Neural progenitor cell (in vitro differentiated cells): ENCODE measurements around the gene ZSCAN21.

Experiments
- EZH2 ChIP-seq: fragments of 200-600 bp; sonication (generic); IDR thresholded peaks from 2 replicates; pipeline ENCODE4 v1.6.1; 2017; ENCODE audit warnings: antibody characterized with exemption, mild to moderate bottlenecking, moderate library complexity
- EZH2phosphoT487 ChIP-seq: fragments of 200-600 bp; sonication (generic); IDR thresholded peaks from 2 replicates; pipeline ENCODE4 v1.6.1; 2017; ENCODE audit warnings: antibody characterized with exemption
- TF ChIP-seq, protein P1 (sequence below): fragments of 200-600 bp; sonication (generic); IDR thresholded peaks from 2 replicates; pipeline ENCODE4 v1.5.1; 2017; ENCODE audit warnings: antibody characterized with exemption, mild to moderate bottlenecking

DNA sequence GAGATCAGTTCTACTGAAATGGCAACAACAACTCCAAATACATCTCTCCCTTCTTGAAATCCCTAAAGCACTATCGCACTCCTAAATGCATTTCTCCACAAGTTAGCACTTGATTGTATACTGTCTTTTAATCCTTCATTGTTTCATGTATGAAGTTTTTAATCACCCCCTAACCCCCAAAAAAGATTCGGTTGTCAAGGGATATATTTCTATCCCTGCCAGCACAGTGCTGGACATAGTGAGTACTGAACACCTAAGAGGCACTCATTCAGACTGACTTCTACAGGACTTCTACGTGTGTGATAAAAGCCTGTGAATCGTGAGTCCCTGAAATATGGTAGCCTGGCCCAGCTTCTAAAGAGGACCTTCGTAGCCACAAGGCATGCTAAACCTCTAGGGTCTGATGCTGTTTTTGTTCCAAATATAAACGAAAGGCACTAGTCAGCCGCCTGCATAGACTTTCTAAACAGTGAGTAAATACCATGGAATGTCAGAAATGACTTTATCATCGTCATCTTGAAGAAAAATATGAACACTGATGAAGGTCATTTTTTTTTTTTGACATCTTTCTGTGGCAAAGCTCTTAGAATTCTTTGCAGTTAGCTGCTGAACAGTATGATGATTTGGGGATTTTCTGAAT lies 14.6 kb upstream of the ZSCAN21 start:
- TF ChIP-seq, protein P1, sequence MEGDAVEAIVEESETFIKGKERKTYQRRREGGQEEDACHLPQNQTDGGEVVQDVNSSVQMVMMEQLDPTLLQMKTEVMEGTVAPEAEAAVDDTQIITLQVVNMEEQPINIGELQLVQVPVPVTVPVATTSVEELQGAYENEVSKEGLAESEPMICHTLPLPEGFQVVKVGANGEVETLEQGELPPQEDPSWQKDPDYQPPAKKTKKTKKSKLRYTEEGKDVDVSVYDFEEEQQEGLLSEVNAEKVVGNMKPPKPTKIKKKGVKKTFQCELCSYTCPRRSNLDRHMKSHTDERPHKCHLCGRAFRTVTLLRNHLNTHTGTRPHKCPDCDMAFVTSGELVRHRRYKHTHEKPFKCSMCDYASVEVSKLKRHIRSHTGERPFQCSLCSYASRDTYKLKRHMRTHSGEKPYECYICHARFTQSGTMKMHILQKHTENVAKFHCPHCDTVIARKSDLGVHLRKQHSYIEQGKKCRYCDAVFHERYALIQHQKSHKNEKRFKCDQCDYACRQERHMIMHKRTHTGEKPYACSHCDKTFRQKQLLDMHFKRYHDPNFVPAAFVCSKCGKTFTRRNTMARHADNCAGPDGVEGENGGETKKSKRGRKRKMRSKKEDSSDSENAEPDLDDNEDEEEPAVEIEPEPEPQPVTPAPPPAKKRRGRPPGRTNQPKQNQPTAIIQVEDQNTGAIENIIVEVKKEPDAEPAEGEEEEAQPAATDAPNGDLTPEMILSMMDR, result no peak
- TF ChIP-seq EZH2, result no peak
- TF ChIP-seq EZH2phosphoT487, result no peak
